COLO668 (cell line): ENCODE measurements around the gene MAGED1.

ENCODE experiments used
- DNase-seq: peaks from one replicate; lab custom pipeline; 2025; ENCODE audit not compliant: unreplicated experiment; lab: John Stamatoyannopoulos, UW

MAGED1 gene

GRCh38 chrX:51892921-51893745, at the start of gene MAGED1:
MAGED1 (plus strand) TSS chrX:51893623; CDS start chrX:51894305, 682 bp downstream.
- DNase-seq: peak; percentile 67

GRCh38 chrX:51847463-51847862, 46.0 kb upstream of the MAGED1 start:
- DNase-seq: no peak

- DNase-seq: no peak
Measured at GRCh38 chrX:51851507-51852085, 41.8 kb upstream of the MAGED1 start.

- DNase-seq: no peak
Measured at GRCh38 chrX:51852096-51852495, 41.3 kb upstream of the MAGED1 start.

- no peak for DNase-seq
Measured at GRCh38 chrX:51852621-51853020, 40.8 kb upstream of the MAGED1 start.

- DNase-seq: no peak
Measured at GRCh38 chrX:51853251-51853650, 40.2 kb upstream of the MAGED1 start.

GRCh38 chrX:51855698-51856097, 37.7 kb upstream of the MAGED1 start:
- no peak for DNase-seq

- DNase-seq: no peak
Measured at GRCh38 chrX:51857159-51857733, 36.2 kb upstream of the MAGED1 start.

GRCh38 chrX:51860679-51861078, 32.7 kb upstream of the MAGED1 start:
- peak; percentile 0 for DNase-seq

GRCh38 chrX:51862920-51863319, 30.5 kb upstream of the MAGED1 start:
- no peak for DNase-seq

- DNase-seq: no peak
Measured at GRCh38 chrX:51866210-51866609, 27.2 kb upstream of the MAGED1 start.

GRCh38 chrX:51867626-51868025, 25.8 kb upstream of the MAGED1 start:
- DNase-seq: no peak

GRCh38 chrX:51870354-51870753, 23.1 kb upstream of the MAGED1 start:
- no peak for DNase-seq

- DNase-seq: no peak
Measured at GRCh38 chrX:51874123-51874522, 19.3 kb upstream of the MAGED1 start.

GRCh38 chrX:51876441-51876840, 17.0 kb upstream of the MAGED1 start:
- DNase-seq: no peak

GRCh38 chrX:51878056-51878455, 15.4 kb upstream of the MAGED1 start:
- DNase-seq: no peak

GRCh38 chrX:51889851-51890250, 3.6 kb upstream of the MAGED1 start:
- DNase-seq: no peak

- no peak for DNase-seq
Measured at GRCh38 chrX:51891245-51891644, 2.2 kb upstream of the MAGED1 start.

- peak; percentile 3 for DNase-seq
Measured at GRCh38 chrX:51891821-51892551, 1.4 kb upstream of the MAGED1 start.

GRCh38 chrX:51893931-51894696, 691 bp downstream of the MAGED1 start:
- DNase-seq: no peak
